Measurements from ENCODE around the gene ANKRD53.
"Not testable (repeated sequence)": the region's sequence is repeated elsewhere in the genome, so short reads cannot be mapped to it uniquely, and the experiment has no call there.

The ANKRD53 gene

DNA sequence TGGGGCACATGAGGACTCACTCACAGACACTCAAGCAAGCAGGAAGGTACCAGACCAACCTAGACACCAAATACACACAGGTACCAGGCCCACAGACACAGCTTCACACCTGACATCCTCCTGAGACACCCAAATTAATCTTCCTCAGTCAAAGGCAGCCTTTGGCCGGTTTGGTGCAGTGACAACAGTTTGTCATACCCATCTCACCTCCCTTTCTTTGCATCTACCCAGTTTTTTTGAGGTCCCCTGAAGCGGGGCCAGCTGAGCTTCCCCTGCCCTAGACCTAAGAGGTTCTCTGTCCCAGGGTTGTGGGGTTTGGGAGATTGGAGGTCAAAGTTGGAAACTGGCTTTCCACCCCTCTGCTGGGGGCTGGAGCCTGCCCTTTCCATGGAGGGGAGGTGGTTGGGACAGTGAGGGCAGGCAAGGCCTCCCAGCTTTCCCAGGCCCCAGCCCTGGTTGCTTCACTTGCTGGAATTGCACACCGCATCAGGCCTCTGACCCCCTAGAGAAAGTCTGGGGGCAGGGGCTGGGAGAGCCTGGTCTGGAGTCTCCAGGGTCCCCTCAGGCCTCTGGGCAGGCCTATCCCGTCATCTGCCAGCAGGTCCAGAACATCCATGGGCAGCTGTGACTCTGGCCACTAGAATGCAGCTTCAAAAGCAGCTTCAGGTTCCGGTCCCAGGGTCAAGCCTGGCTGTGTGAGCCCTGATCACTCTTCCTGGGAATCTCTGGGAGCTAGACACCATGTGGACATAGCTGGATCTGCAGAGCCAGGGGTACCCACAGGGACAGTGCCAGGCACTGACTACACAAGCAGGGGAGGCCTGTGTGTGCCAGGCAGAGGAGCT lies 28.7 kb downstream of the ANKRD53 start:
- ChIA-PET POLR2A (interaction anchor here (1.9 kb wide), 1 partner anchor 61 kb away, joined by 8 read pairs; the partner anchor contains the start of gene NAGK), CTCF (interaction anchor here (0.7 kb wide), 1 partner anchor 63 kb away, joined by 4 read pairs; no protein-coding TSS in a partner anchor)
- DNase-seq (ENCODE audit: extremely low spot score): peak; percentile 7
- TF ChIP-seq L3MBTL2 (conservative IDR thresholded peaks at IDR 0.05): no peak
- TF ChIP-seq ARNT (IDR thresholded peaks at IDR 0.05): no peak
- TF ChIP-seq ZNF384 (IDR thresholded peaks at IDR 0.05): no peak
- TF ChIP-seq FOXM1 (IDR thresholded peaks at IDR 0.05; ENCODE audit: borderline replicate concordance): no peak
- TF ChIP-seq CTBP1 (IDR thresholded peaks at IDR 0.05; ENCODE audit: borderline replicate concordance): no peak
- TF ChIP-seq NFRKB (IDR thresholded peaks at IDR 0.05): no peak
- no peak for TF ChIP-seq TARDBP (IDR thresholded peaks at IDR 0.05)

DNA sequence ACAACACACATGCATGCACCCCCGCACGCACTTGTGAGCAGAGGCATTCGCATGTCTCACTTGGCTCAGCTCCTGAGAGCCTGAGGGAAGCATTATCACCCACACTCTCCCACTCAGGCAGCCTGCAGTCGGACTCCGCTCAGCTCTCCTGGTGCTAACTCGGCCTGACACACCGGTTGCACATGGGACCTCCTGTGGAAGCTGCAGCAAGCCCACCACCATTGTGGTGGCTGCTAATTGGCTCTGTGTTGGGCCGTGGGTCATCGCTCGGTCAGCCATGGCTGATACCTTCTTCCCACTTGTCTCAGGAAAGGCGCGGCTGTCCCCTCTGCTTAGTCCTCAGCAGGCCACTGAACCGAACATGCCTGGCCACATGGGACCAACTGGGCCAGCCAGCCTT lies 29.9 kb downstream of the ANKRD53 start:
- ChIA-PET CTCF (no interaction called here), POLR2A (interaction anchor here (1.9 kb wide), 1 partner anchor 60 kb away, joined by 8 read pairs; the partner anchor contains the start of gene NAGK)
- peak; percentile 2 for DNase-seq (ENCODE audit: extremely low spot score)
- TF ChIP-seq HDGF (IDR thresholded peaks at IDR 0.05; ENCODE audit: borderline replicate concordance): no peak
- TF ChIP-seq FOXA1 (IDR thresholded peaks at IDR 0.05): no peak
- TF ChIP-seq FOXM1 (IDR thresholded peaks at IDR 0.05; ENCODE audit: borderline replicate concordance): no peak
- TF ChIP-seq FOXK2 (IDR thresholded peaks at IDR 0.05): no peak
- TF ChIP-seq, protein P1, sequence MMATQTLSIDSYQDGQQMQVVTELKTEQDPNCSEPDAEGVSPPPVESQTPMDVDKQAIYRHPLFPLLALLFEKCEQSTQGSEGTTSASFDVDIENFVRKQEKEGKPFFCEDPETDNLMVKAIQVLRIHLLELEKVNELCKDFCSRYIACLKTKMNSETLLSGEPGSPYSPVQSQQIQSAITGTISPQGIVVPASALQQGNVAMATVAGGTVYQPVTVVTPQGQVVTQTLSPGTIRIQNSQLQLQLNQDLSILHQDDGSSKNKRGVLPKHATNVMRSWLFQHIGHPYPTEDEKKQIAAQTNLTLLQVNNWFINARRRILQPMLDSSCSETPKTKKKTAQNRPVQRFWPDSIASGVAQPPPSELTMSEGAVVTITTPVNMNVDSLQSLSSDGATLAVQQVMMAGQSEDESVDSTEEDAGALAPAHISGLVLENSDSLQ (IDR thresholded peaks at IDR 0.05): no peak
- no peak for TF ChIP-seq CTBP1 (IDR thresholded peaks at IDR 0.05; ENCODE audit: borderline replicate concordance)
- TF ChIP-seq SUZ12 (IDR thresholded peaks at IDR 0.05): no peak

DNA sequence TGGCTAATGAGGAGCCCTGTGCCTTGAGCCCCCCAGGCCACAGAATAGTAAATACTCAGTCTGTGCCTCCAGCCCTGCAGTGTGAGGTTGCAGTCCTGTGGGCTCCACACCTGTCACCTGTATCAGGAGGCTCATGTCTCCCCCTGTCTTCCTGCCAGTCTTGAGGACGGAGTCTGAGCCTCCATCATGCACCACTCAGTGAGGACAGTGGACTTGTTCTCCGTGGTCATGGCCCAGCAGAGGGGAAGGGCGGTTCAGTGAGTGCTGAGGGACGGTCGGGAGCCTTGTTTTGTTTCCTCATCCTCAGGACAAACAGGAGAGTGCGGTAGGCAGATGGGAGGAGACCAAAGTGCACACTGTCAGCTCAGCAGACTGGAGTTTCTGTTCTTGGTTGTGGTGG lies 33.4 kb downstream of the ANKRD53 start:
- POLR2A ChIA-PET; DNase-seq (ENCODE audit: extremely low spot score); CTCF ChIA-PET: not testable (repeated sequence)

DNA sequence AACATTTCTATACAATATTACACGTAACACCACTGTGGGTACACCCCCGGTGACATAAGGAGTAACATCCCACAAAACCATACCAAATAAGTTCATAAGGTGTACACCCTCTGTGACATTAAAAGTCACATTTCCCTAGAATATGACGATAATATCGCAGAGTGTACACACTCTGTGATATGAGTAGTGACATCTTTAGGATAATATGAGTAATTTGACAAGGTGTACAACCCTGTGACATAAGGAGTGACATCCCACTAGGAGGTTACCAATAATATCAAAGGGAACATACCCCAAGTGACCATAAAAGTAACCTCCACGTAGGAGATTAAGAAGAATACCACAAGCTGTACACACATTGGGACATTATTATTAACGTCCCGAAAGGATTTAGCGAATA lies 40.2 kb downstream of the ANKRD53 start:
- ChIA-PET POLR2A (no interaction called here), CTCF (no interaction called here)
- no peak for DNase-seq (ENCODE audit: extremely low spot score)
- TF ChIP-seq ARNT (IDR thresholded peaks at IDR 0.05) (no peak), HDGF (IDR thresholded peaks at IDR 0.05; ENCODE audit: borderline replicate concordance) (no peak), TARDBP (IDR thresholded peaks at IDR 0.05) (no peak), ZNF384 (IDR thresholded peaks at IDR 0.05) (no peak), SP1 (IDR thresholded peaks at IDR 0.05) (no peak), L3MBTL2 (conservative IDR thresholded peaks at IDR 0.05) (no peak)
- TF ChIP-seq, protein P1 (IDR thresholded peaks at IDR 0.05): no peak

DNA sequence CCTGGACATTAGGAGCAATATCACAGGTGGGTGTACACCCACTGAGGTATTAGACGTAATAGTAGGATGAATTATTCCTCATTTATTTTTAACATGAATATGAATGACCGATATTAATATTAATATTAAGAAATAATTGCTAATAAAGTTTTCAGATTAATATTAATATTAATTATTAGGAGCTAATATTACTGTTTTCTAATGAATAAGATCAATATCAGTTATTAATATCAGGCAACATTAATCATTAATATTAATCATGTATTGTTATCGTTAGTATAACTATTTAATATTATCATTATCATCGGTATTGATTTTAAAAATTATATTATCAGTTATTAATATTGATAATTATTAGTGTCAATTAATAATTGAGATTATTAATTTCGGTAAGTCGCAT lies 41.6 kb downstream of the ANKRD53 start:
- DNase-seq (ENCODE audit: extremely low spot score); POLR2A ChIA-PET: not testable (repeated sequence)
- CTCF ChIA-PET: interaction anchor here (0.6 kb wide), 1 partner anchor 264 kb away, joined by 3 read pairs; no protein-coding TSS in a partner anchor

DNA sequence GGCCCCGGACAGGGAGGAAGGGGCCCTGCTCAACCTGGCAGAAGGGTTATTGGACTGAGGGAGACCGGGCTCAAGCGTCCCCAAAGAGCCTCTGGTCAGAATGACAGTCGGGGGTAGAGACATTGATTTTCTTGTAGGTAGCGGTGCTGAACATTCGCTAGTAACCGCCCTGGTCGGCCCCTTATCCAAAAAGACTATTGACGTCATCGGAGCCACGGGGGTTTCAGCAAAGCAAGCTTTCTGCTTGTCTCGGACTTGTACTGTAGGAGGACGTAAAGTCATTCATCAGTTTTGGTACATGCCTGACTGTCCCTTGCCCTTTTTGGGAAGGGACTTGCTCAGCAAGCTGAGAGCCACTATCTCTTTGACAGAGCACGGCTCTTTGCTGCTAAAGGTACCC lies 43.0 kb downstream of the ANKRD53 start:
- CTCF ChIA-PET; DNase-seq (ENCODE audit: extremely low spot score); POLR2A ChIA-PET: not testable (repeated sequence)

DNA sequence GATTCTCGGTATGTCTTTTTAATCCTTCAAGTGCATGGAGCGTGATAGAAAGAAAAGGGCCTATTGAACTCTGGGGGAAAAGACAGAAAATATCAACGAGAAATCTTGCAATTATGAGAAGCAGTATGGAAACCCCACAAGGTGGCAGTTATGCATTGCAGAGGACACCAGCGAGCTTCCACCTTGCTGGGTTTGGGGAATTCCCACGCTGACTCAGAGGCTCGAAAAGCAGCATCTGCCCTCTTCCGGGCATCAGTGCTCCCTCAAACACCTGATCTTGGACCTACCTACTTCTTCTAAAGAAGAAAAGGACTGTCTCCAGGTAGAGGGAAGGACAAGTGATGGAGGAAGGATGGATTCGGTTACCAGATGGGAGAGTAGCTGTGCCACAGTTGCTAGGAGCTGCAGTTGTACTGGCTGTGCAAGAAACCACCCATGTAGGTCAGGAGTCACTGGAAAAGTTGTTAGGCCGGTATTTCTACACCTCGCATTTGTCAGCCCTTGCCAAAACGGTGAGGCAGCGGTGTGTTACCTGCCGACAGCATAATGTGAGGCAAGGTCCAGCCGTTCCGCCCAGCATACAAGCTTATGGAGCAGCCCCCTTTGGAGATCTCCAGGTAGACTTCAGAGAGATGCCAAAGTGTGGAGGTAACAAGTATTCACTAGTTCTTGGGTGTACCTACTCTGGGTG lies 45.3 kb downstream of the ANKRD53 start:
- DNase-seq (ENCODE audit: extremely low spot score); POLR2A ChIA-PET; CTCF ChIA-PET: not testable (repeated sequence)
